ENCODE results near the gene KERA.

Gene KERA

DNA sequence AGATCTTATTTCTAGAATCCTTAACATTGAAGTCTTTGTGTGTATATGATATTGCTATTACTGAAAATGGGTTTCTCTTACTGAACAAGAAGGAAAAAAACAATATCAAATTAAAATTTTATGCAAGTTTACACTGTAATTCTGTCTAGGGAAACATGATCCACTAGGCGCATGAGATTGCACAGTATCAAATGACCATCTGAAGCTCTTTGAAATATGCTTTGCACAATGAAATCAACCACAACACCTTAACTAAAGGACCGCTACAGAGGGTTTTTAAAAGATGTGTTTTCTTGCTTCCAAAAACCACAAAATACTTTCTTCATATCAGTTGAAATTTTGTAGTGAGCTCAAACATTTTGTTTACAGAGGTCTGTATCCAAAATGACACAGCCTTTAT lies 15.1 kb upstream of the KERA start:
- DNase-seq, result no peak

DNA sequence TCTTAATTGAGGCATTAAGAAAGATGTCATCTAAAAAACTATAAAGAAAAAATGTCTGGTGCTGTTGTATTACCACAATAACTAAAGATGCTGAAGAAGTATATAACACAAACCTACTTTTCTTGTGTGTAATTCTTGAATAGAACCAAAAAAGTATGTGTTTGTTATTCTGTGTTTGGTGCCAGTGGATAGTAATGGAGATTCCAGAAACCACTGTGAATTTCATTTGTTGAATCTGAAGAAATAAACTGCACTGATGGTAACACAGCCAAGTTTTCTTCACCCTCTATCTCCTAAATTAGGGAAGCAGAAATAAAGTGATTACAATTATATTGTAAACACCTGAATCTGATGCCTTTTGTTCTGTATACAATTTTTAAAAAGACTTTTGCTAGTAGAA lies 13.1 kb upstream of the KERA start:
- no peak for DNase-seq

DNA sequence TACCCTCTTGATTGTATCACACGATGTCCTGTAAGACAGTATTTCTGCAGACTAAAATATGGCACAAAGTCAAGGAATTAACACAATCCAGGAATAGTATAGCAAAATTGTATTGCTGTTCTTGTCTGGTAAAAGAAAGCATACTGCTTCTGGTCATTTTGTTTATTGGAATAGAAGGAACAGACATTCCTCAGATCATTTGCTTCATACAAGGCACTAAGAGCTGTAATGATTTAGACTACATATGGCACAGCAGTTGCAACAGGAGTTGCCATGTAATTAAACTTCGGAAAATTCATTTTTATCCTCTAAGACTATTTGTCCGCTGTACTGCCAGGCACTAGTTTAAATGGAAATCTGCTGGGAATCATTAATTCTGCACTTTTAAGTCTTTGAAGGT lies 7.6 kb upstream of the KERA start:
- no peak for DNase-seq

DNA sequence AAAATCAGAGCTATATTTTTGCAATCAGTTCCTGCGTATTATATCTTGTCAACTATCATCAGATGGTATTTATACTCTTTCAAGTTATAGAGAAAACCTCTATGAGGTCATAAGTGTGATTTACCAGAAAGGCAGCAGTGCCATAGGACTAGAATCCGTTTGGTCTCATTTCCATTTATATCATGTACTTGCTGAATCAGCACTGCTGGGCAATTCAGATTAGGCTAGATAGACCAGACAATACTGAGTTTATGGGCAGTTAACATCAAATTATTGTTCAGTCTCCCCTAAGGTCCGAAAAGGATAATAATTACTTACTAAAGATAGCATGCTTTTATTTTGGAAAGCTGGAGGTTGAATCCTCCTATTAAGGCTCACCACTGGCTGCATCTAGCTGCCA lies 6.8 kb upstream of the KERA start:
- DNase-seq, result no peak

DNA sequence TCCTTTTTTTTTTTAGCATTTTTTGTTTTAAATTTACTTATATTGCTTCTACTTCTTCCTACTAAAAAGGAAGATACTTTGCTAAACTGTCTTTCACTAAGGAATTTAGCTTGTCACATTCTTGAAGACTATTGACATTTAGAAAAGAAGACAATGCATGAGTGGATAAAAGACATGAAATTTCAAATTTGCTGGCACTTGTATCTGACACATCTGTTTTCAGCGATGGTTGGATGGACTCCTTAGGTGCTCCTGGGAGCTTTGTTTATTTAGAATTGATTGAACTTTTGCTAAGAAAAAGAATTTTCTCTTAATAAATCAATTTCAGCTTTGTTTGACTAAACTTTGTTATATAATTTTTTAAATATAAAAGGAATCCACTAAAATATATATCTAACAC lies 3.3 kb upstream of the KERA start:
- DNase-seq, result no peak

DNA sequence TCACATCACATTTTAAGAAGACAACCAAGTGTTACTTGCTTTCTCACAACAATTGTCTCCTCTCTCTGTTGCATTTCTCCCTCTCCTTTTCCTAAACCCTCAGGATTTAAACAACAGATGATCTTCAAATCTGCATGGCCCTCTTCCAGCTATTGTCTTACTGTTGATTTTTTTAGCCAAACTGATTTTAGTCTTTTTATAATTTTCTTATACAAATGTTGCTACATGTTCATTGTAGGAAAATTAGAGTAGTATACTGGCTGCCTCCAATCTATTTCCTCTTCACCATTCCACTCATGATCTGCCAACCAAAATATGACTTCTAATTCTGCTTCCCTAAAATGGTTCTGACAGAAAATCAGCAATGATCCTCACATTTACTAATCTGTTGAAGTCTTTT lies 1.4 kb upstream of the KERA start:
- no peak for DNase-seq

DNA sequence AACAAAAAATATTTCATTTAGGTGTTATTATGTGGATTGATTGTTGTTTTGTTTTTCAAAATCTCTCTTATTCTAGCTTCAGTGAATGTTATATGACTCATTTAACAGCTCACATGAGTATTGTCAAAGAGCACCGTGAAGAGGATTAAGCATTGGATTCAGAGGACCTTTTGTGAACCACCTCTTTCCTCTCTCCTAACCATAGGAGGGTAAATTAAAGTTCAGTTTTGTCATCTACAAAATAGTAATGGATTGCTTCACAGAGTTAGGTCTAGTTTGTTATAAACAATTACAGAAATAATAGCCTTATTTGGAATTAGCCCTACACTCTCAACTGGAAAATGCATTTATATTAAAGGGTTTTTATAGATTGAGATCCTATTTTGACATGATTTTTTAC lies 962 bp upstream of the KERA start:
- no peak for DNase-seq

DNA sequence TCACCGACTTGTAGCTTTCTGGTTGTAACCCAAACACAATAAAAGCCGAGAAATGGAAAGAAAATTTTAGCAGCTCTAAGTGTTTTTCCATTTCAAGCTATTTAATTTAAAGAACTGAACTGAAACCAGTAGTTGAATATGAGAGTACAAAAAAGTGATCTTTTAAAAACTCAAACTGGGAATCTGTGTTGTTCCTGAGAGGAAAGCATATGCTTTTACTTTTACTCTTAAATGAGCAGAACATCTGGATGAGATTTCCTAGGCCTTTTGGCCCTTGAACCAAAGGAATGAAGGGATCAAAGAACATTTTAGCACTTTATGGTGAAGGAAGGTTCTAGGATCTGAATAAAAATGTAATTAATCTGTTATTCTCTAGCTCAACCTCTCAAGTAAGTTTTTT lies 1.3 kb downstream of the KERA start:
- no peak for DNase-seq

DNA sequence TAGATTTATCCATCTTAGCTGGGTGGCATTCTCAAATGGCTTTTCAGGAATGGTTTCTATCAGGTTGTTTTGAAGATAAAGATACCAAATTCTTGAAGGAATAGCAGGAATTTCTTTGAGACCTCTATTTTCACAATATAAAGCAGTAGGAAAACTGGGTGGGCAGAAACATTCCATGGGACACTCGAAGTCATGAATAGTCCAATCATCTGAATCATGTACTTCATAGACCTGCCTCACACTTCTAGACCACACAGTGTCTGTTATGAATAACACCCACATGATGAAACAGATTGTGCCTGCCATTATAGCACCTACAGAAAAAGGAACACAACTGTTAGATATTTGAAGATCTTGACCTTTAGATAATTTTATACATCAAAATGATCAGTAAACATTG lies 1.8 kb downstream of the KERA start:
- no peak for DNase-seq

DNA sequence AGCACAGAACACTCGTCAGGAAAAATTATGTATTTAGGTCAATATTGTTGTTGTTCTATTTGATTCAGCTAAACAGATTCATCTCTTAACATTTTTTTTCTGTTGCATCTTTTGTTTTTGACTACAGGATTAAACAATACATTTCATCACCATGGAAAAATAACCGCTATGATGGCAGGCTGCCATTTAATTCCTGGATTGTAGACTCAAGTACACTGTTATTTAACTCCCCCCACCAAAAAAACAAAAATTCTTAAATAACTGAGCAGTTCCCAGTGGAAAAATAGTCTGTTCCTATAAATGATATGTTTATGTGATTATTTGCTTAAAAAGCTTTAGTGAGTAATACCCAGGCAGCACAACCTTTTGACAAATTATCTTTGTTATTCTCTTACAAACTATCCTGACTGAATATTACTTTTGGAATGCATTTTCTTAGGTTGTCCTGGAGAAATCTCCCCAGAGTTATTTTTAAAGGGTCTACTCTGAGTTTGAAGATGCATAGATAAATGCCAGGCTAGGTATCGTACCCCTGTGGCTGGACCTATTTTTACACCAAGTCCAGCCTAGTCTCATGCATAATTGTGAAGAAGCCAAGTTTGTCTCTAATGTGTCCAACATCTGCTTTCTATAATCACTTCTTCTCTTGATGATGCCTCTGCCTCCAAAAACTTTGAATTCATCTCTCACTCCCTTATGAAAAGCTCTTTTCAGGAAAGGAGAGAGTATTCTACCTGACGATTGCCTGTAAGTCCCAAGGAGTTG lies 3.7 kb downstream of the KERA start:
- no peak for DNase-seq

DNA sequence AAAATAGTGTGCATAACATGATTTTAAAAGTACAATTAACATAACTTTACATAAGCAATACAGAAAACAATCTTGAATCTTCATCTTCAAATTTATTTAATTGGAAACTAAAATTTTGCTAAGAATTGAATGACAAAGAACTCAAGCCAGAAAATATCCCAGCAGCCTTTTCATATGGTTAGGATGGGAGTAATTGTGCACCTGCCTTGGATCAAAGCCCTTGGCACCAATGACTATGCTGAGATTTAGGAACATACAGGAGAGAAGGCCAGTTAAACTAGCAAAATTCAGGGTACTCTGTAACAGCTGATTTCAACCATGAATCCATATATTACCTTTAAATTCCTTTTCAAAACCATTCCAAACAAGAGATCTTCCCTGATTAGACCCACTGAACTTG lies 5.8 kb downstream of the KERA start:
- DNase-seq, result no peak

DNA sequence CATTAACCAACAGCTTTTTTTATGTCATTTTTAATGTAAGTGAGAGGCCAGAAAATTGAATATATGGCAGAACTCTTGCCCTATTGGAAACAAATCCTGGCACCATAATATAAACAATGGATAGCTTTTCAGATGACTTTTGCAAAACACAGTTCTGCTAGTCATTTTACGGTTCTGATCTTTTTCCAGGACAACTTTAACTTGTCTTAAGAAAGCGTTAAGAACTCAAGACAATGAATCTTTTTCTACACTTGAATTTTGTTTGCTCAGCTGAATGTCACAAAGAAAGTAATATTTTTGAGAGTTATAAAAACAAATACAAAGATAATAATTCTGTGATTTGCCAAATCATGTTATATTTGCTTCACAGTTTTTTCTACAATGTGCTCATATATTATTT lies 13.2 kb downstream of the KERA start:
- no peak for DNase-seq

DNA sequence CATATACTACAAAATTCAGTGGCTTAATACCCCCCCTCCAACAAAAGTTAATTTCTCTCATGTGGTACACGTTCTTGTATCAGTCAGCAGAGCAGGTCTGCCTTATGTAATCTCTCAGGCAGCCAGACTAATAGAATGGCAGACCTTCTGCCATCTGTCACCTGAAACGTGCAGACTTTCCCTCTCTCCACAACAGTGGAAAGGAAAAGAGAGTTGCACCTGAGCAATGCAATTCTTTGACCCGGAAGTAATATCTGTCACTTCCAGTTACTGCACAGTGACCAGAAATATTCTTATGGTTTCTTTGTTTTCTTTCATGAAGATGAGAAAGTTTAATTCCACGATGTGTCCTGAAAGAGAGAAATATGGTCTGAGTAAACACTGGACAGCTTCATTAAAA lies 14.4 kb downstream of the KERA start:
- DNase-seq, result no peak

DNA sequence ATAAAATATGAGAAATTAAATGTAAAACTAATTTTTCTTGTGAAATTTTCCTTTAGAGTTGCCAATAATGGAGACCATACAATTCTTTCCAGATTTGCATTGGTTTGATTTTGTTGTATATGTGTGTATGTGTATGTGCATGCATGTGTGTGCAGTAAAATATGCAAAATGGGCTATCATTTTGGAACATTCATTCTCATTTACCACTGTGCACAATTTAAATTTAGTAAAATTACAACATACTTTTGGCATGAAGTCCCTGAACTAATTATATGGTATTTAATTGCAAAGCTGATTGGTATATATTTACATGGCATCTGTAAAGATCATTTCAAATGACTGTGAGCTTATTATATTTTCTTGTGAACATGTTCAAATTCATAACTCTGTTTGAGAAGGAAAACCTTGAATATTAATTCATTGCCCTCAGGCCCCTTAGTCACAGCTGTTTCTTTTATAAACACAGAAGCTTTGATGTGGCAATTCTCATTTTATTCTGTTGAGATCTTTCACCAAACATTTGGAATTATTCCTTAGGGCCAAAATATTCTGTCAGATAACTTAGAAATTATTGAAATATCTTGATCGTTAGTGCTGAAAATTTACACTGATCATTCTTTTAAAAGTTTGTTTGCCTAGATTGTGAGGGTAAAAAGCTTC lies 17.6 kb downstream of the KERA start:
- no peak for DNase-seq

DNA sequence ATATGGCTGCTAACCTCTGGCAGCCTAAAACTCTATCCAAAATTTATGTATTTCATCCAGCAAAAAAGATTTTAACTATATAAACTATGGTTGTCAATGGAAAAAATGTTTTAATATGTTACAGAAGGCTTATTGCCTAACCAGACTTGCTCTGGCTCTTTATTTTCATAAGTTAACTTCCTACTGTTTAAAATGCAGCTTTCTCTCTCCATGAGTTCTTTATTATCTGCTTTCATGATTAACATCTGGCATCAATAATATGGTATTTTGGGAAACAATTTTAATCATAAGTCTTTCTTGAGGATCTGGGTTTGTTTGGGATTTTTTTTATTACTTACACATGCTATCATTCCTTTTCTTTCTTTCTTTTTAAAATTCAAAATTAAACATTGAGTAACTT lies 20.5 kb downstream of the KERA start:
- DNase-seq, result no peak

DNA sequence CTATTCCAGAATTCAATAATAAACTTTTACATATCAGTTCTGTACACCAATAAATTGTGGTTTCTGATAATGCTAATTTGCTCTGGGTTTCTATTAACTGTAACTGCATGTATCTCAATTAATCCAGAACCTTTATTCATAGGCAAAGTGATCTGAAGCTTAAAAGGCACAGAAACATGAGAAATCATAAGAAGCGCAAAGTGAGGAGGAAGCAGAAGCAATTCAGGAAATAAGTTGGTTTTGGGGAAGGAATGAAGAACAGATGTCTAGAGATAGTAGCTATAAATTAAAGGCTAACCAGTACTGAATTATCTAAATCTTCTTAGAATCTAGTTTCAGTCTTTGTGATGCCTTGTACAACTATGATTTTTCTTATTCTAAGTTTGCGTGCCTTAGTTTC lies 24.6 kb downstream of the KERA start:
- no peak for DNase-seq

DNA sequence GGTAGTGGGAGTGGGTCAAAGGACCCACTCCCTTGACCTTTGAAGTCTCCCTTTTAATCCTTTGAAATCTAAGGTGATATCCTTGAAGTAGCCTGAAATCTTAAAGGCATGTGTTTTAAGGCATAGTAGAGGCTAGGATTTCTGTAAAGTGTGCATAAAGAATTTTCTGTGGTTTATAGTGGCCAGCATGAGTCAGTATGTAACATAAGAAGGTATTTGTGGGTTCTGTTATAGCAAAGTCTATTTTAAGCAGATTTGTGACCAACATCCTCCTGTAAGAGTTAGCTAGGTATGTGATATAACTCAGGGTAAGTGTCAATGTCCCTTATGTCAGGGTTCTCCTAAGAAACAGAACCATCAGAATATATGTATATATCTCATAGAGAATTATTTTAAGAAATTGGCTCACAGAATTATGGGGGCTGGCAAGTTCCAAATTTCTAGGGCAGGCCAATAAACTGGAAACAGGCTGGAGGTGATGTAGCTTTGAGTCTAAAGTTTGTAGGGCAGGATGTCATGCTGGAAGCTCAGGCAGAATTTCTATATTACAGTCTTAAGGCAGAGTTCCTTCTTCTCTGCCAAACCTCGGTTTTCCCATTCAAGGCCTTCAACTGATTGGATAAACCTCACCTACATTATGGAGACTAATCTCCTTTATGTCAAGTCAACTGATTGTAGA lies 34.4 kb downstream of the KERA start:
- DNase-seq, result no peak

DNA sequence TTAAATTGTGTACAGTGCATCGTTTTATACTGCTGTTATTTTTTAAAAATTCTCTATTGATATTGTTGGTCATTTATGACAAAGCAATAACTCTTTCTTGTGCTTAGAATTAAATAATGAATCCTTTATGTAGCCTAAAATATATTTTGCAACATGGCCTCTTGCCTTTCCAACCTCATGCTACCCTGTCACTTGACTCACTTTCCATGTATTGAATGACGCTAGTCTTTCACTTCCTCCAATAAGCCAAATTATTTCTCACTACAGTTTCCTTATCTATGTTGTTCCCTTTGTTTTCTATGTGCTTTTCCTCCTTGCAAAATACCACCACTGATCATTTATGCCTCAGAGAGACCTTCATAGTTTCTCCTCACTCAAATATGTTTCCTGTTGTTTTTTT lies 36.7 kb downstream of the KERA start:
- no peak for DNase-seq

DNA sequence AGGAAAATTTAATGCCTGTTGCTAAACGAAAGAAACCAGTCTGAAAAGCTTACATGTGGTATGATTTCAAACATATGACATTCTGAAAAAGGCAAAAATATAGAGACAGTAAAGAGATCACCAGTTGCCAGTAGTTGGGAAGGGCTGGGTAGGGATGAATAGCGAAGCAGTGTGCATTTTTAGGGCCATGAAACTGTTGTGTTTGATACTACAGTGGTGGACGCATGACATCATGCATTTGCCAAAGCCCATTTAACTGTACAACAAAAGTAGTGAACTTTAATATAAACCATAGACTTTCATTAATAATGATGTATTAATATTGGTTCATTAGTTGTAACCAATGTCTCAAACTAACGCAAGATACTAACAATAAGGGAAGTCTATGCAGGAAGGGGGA lies 38.4 kb downstream of the KERA start:
- DNase-seq, result no peak

DNA sequence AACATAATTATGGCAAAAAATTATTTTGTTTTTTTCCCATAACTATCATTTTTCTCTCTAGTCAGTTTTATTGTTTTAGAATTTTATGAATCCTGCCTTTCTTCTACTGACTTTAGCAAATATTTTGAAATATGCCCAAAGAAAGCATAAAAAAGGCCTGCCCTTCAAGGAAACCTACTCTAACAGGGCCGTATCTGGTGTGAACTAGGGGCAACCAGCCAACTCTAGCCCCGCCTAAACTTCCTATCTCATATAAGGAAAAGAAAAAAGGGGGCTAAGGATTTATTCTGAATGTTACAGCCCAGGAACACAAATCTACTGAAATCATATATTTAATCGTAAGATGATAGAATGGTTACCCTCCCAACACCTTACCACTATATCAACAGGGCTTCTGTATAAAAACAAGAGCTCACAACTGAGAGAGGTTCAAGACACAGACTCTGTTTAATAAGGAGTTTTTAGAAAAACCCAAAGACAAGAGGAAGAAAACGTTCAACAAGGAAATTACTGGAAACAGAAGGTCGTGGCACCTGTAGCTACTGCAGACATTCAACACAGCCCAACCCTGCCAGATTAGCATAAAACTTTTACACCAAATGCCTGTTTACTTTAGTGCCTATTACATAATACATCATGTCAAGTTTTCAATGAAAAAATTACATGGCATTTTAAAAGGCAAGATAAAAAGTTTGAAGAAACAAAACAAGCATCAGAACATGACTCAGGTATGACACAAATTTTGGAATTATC lies 40.1 kb downstream of the KERA start:
- no peak for DNase-seq

DNA sequence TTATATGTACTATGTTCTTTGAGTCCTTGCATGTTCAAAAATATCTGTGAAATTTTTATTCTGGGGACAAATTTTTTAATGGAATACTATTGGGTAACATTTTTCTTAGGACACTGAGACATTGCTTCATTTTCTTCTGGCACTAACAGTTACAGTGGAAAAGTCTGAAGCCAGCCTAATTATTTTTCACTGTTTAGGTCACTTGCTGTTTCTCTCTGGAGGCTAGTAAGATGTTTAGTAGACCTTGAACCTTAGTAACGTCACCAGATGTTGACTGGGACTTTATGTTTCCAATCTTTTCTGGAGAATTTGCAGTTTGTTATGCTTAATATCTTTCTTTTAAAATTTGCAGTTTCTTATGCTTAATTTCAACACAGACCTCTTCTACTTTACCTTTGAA lies 40.8 kb downstream of the KERA start:
- no peak for DNase-seq

DNA sequence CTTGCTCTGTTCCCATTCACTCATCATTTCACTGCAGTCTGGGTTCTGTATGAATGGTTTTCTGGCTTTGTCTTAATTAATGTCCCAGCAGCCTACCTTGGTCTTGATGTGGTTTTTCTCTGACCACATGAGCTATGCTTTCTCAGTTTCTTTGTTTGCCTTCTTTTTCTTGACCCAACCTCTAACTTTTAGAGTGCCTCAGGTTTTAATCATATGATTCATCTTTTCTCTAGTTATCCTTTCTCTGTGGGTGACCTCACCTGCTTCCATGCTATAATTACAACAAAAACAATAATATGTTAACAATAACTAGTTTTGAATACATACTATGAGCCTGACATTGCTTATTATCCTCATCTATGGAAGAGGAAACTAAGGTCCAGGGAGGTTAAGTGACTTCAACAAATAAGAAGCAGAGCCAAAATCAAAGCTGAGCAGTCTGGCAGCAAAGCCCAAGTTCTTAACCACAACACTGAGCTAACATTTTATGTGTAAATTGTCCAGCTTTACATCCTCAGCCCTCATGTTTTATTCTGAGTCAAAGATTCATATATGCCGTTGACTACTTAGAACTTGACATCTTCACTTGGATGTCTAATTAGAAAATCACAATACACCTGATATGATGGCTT lies 48.4 kb downstream of the KERA start:
- no peak for DNase-seq

Measured in activated naive CD4-positive, alpha-beta T cell treated with anti-CD3 and anti-CD28 coated beads, Interleukin-2, amount 50 U/mL, for 16 hours (primary cell).